HepG2 (cell line): ENCODE measurements around the gene C1orf141.

Experiments used
- JARID2 ChIP-seq: sonication (generic); formaldehyde crosslinking; IDR thresholded peaks from 2 replicates; pipeline ENCODE4 v1.8.1; 2023; ENCODE audit warnings: missing genetic modification reagents, inconsistent platforms; ENCODE audit not compliant: insufficient replicate concordance
- NFIB ChIP-seq: sonication (generic); formaldehyde crosslinking; IDR thresholded peaks from 2 replicates; pipeline ENCODE4 v1.9.0; 2021; ENCODE audit warnings: missing genetic modification reagents, mild to moderate bottlenecking, borderline replicate concordance
- THYN1 ChIP-seq: sonication (generic); formaldehyde crosslinking; IDR thresholded peaks from 2 replicates; pipeline ENCODE4 v1.8.1; 2023; ENCODE audit warnings: low read depth, mild to moderate bottlenecking, moderate library complexity, missing genetic modification reagents, borderline replicate concordance

DNA sequence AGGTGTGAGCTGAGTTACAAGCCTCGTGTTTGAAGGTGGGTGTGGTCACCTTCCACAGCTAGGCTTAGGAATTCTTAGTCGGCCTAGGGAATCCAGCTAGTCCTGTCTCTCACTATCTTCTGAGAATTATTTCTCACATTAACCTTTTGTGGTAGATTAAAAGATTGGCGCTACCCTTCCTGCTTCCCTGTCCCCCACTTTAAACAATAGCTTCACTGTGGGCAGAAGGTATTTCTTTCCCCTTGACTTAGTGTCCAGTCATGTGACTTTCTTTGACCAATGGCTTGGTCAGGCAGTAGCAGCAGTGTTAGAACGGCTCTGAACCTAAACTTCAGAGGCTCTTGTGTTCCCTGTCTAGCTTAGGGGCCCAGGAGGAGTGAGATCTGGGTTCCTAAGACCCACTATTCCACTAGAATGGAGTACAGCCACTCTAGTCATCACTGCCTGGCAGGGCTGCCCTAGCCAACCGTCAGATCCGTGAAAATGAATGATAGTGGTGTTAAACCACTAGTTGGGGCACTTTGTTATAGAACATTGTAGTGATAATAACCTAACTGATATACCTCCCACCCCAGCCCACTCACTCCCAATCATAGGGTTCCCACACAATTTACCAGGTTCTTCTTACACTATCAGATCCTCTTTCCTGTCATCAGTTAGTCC lies 13.9 kb upstream of the C1orf141 start:
- no peak for TF ChIP-seq JARID2
- no peak for TF ChIP-seq THYN1
- no peak for TF ChIP-seq NFIB (CRISPR knock-in tag)
